GDM1 (cell line): Measurements from ENCODE around the gene TRABD2B.

Experiments
- DNase-seq: peaks from one replicate; lab custom pipeline; 2025; lab: John Stamatoyannopoulos, UW

The TRABD2B gene

GRCh38 chr1:47774986-47775834, 222.0 kb downstream of the TRABD2B start:
- no peak for DNase-seq

GRCh38 chr1:47772960-47773682, 224.1 kb downstream of the TRABD2B start:
- no peak for DNase-seq

GRCh38 chr1:47772281-47772680, 224.9 kb downstream of the TRABD2B start:
- DNase-seq = no peak

- no peak for DNase-seq
These were observed 225.4 kb downstream of the TRABD2B start for GRCh38 chr1:47771751-47772150.

GRCh38 chr1:47769983-47770382, 227.2 kb downstream of the TRABD2B start:
- no peak for DNase-seq

- DNase-seq = no peak
These were observed 227.9 kb downstream of the TRABD2B start for GRCh38 chr1:47769295-47769694.

GRCh38 chr1:47767741-47768100, 229.5 kb downstream of the TRABD2B start:
- DNase-seq = no peak

GRCh38 chr1:47766832-47767740, 230.1 kb downstream of the TRABD2B start:
- DNase-seq = no peak

GRCh38 chr1:47765742-47766485, 231.3 kb downstream of the TRABD2B start:
- no peak for DNase-seq

- no peak for DNase-seq
These were observed 231.9 kb downstream of the TRABD2B start for GRCh38 chr1:47765236-47765635.

GRCh38 chr1:47764461-47765046, 232.6 kb downstream of the TRABD2B start:
- no peak for DNase-seq

- DNase-seq = no peak
These were observed 233.5 kb downstream of the TRABD2B start for GRCh38 chr1:47763591-47764171.

- DNase-seq = no peak
These were observed 235.2 kb downstream of the TRABD2B start for GRCh38 chr1:47761974-47762373.

GRCh38 chr1:47761201-47761930, 235.8 kb downstream of the TRABD2B start:
- DNase-seq = no peak

- no peak for DNase-seq
These were observed 237.1 kb downstream of the TRABD2B start for GRCh38 chr1:47759936-47760629.

- no peak for DNase-seq
These were observed 237.8 kb downstream of the TRABD2B start for GRCh38 chr1:47759251-47759935.

- DNase-seq = no peak
These were observed 238.6 kb downstream of the TRABD2B start for GRCh38 chr1:47758341-47759250.
